H1 (cell line): ENCODE data around the gene HS2ST1. TPM values are rescaled to one million over a fixed set of nuclear protein-coding genes. Genes with fewer than 3 reads are reported as not detected.

ENCODE experiments used
- CTCF ChIA-PET: fragments of 300-600 bp; sonication (Branson Sonifier 250); formaldehyde crosslinking; loops from one replicate; lab custom pipeline; 2021; ENCODE audit not compliant: partially characterized antibody; lab: Charles Lee
- POLR2A ChIA-PET: fragments of 300-600 bp; sonication (Branson Sonifier 250); formaldehyde crosslinking; loops from one replicate; lab custom pipeline; 2021; ENCODE audit warnings: inconsistent platforms; ENCODE audit not compliant: partially characterized antibody; lab: Charles Lee
- DNase-seq, 2 experiments: peaks; one replicate each; pipeline versions ENCODE4 v3.0.0 to v3.0.0-alpha.2; 2010 to 2022; ENCODE audit warnings: low spot score in 2 of 2, low read depth in 1 of 2, mixed read lengths in 1 of 2
- FAIRE-seq: peaks from 2 replicates; lab custom pipeline; 2011; peaks lifted over from hg19 to GRCh38; lab: Jason Lieb, UNC
- H2AFZ ChIP-seq: 2 replicates; pipeline ENCODE4 v1.8.1; 2012; ENCODE audit warnings: low read length, inconsistent platforms
- H2AK5ac ChIP-seq: 2 replicates; pipeline ENCODE4 v1.6.1; 2013; ENCODE audit warnings: low read depth, low read length
- H2BK120ac ChIP-seq: replicated peaks from 2 replicates; pipeline ENCODE3; 2013; ENCODE audit warnings: low read depth, low read length, inconsistent platforms
- H2BK12ac ChIP-seq: 2 replicates; pipeline ENCODE4 v1.6.1; 2013; ENCODE audit warnings: low read depth, low read length
- H2BK15ac ChIP-seq: 2 replicates; pipeline ENCODE4 v1.6.1; 2013; ENCODE audit warnings: low read length
- H2BK20ac ChIP-seq: 2 replicates; pipeline ENCODE4 v1.6.1; 2013; ENCODE audit warnings: low read length
- H2BK5ac ChIP-seq: 2 replicates; pipeline ENCODE4 v1.6.1; 2013; ENCODE audit warnings: low read depth, low read length
- H3K14ac ChIP-seq: 2 replicates; pipeline ENCODE4 v1.6.1; 2013; ENCODE audit warnings: inconsistent platforms; ENCODE audit not compliant: insufficient read length
- H3K18ac ChIP-seq: 2 replicates; pipeline ENCODE4 v1.6.1; 2013; ENCODE audit warnings: low read length; ENCODE audit errors: extremely low read depth
- H3K23ac ChIP-seq: 2 replicates; pipeline ENCODE4 v1.6.1; 2013; ENCODE audit warnings: inconsistent platforms; ENCODE audit not compliant: insufficient read length
- H3K23me2 ChIP-seq: 2 replicates; pipeline ENCODE4 v1.6.1; 2013; ENCODE audit warnings: low read depth, low read length
- H3K27ac ChIP-seq: 2 replicates; pipeline ENCODE4 v1.6.1; 2011; ENCODE audit warnings: low read depth, low read length, inconsistent platforms
- H3K27me3 ChIP-seq, 4 experiments: replicated peaks in 1 of 4; 1 replicate in 1 of 4; 2 replicates in 3 of 4; pipeline versions ENCODE4 v1.6.1 to v1.8.1; 2011 to 2013; ENCODE audit warnings: low read length in 3 of 4, mild to moderate bottlenecking in 3 of 4, inconsistent platforms in 2 of 4, mixed read lengths in 2 of 4, moderate library complexity in 1 of 4; ENCODE audit not compliant: control insufficient read depth in 3 of 4, insufficient read depth in 3 of 4; ENCODE audit errors: extremely low read depth in 1 of 4
- H3K36me3 ChIP-seq, 4 experiments: 2 replicates each; pipeline versions ENCODE4 v1.6.1 to v1.8.1; 2011 to 2013; ENCODE audit warnings: mild to moderate bottlenecking in 4 of 4, low read length in 3 of 4, moderate library complexity in 2 of 4, control low read depth in 1 of 4, inconsistent platforms in 1 of 4; ENCODE audit not compliant: insufficient read depth in 4 of 4, control insufficient read depth in 2 of 4
- H3K4ac ChIP-seq: replicated peaks from 2 replicates; pipeline ENCODE3; 2013; ENCODE audit warnings: low read length, low read depth, mixed read lengths, inconsistent platforms; ENCODE audit not compliant: insufficient read length
- H3K4me1 ChIP-seq, 4 experiments: replicated peaks in 1 of 4; 1 replicate in 1 of 4; 2 replicates in 3 of 4; pipeline versions ENCODE4 v1.6.1 to v1.8.1; 2011 to 2013; ENCODE audit warnings: low read length in 3 of 4, inconsistent platforms in 2 of 4, mixed read lengths in 1 of 4; ENCODE audit not compliant: insufficient read depth in 4 of 4, control insufficient read depth in 3 of 4
- H3K4me2 ChIP-seq, 2 experiments: 2 replicates each; pipeline versions ENCODE4 v1.6.1 to v1.8.1; 2011 to 2013; ENCODE audit warnings: low read depth in 2 of 2, low read length in 2 of 2, control low read depth in 1 of 2, inconsistent platforms in 1 of 2, mild to moderate bottlenecking in 1 of 2; ENCODE audit not compliant: insufficient read depth in 1 of 2
- H3K4me3 ChIP-seq, 4 experiments: fragments of 200-600, 300-600 bp in 1 of 4; sonication (generic), shearing (Covaris generic), sonication (Bioruptor Twin) in 1 of 4; 2 replicates each; pipeline versions ENCODE4 v1.5.1 to v1.8.1; 2011 to 2016; ENCODE audit warnings: low read length in 4 of 4, low read depth in 3 of 4, control low read depth in 2 of 4, inconsistent platforms in 2 of 4, mild to moderate bottlenecking in 2 of 4, mixed read lengths in 1 of 4, moderate library complexity in 1 of 4; ENCODE audit not compliant: insufficient read depth in 2 of 4; ENCODE audit errors: extremely low read depth in 1 of 4
- H3K56ac ChIP-seq: replicated peaks from 2 replicates; pipeline ENCODE3; 2013; ENCODE audit warnings: low read depth, mild to moderate bottlenecking, mixed read lengths, low read length, inconsistent platforms; ENCODE audit not compliant: insufficient read length
- H3K79me1 ChIP-seq: 2 replicates; pipeline ENCODE4 v1.6.1; 2013; ENCODE audit warnings: low read depth, low read length, control low read depth
- H3K79me2 ChIP-seq, 2 experiments: 2 replicates each; pipeline versions ENCODE4 v1.6.1 to v1.8.1; 2012 to 2013; ENCODE audit warnings: low read length in 2 of 2, mild to moderate bottlenecking in 2 of 2, inconsistent platforms in 1 of 2; ENCODE audit not compliant: insufficient read depth in 2 of 2, control insufficient read depth in 1 of 2
- H3K9ac ChIP-seq, 4 experiments: replicated peaks in 1 of 4; 1 replicate in 1 of 4; 2 replicates in 3 of 4; pipeline versions ENCODE4 v1.6.1 to v1.8.1; 2011 to 2013; ENCODE audit warnings: low read depth in 3 of 4, low read length in 3 of 4, control low read depth in 2 of 4, mild to moderate bottlenecking in 2 of 4, moderate library complexity in 2 of 4, inconsistent platforms in 1 of 4; ENCODE audit errors: extremely low read depth in 1 of 4
- H3K9me3 ChIP-seq, 2 experiments: 2 replicates each; pipeline versions ENCODE4 v1.6.1 to v1.8.1; 2012 to 2013; ENCODE audit warnings: mild to moderate bottlenecking in 2 of 2, moderate library complexity in 2 of 2, control low read depth in 1 of 2, inconsistent platforms in 1 of 2, low read depth in 1 of 2, low read length in 1 of 2, mixed read lengths in 1 of 2; ENCODE audit not compliant: insufficient read depth in 2 of 2
- H4K20me1 ChIP-seq, 2 experiments: replicated peaks in 1 of 2; 2 replicates each; pipeline versions ENCODE3 to v1.8.1; 2011 to 2013; ENCODE audit warnings: inconsistent platforms in 2 of 2, low read length in 2 of 2, mild to moderate bottlenecking in 1 of 2; ENCODE audit not compliant: insufficient read depth in 2 of 2, control insufficient read depth in 1 of 2
- H4K5ac ChIP-seq: 2 replicates; pipeline ENCODE4 v1.6.1; 2013; ENCODE audit warnings: low read length, low read depth, mixed read lengths, inconsistent platforms; ENCODE audit not compliant: insufficient read length
- H4K8ac ChIP-seq: 2 replicates; pipeline ENCODE4 v1.8.0; 2013; ENCODE audit warnings: mild to moderate bottlenecking, moderate library complexity, low read length, inconsistent platforms; ENCODE audit not compliant: insufficient read depth; ENCODE audit errors: extremely low read depth
- H4K91ac ChIP-seq: replicated peaks from 2 replicates; pipeline ENCODE3; 2013; ENCODE audit warnings: low read length, mixed read lengths, inconsistent platforms; ENCODE audit not compliant: insufficient read length
- ATF2 ChIP-seq: IDR thresholded peaks from 2 replicates; pipeline ENCODE4 v1.6.1; 2012; ENCODE audit warnings: low read length, inconsistent platforms
- CBX5 ChIP-seq: fragments of 300-800, 300-1000 bp; sonication (generic); IDR thresholded peaks from 2 replicates; pipeline ENCODE4 v1.7.1; 2016; ENCODE audit warnings: antibody characterized with exemption, low read length, low read depth
- CHD1 ChIP-seq: IDR thresholded peaks from 2 replicates; pipeline ENCODE4 v1.6.1; 2012; ENCODE audit warnings: low read depth, low read length, improper control_type of control experiment
- E2F6 ChIP-seq: IDR thresholded peaks from 2 replicates; pipeline ENCODE4 v1.6.1; 2012; ENCODE audit warnings: inconsistent platforms
- JUND ChIP-seq: IDR thresholded peaks from 2 replicates; pipeline ENCODE4 v1.6.1; 2011; ENCODE audit warnings: mild to moderate bottlenecking, improper control_type of control experiment, low read length
- RAD21 ChIP-seq, 2 experiments: IDR thresholded peaks in 1 of 2; conservative IDR thresholded peaks in 1 of 2; 2 replicates each; pipeline ENCODE4 v1.6.1; 2011; ENCODE audit warnings: low read depth in 2 of 2, low read length in 2 of 2, improper control_type of control experiment in 1 of 2, inconsistent platforms in 1 of 2, mild to moderate bottlenecking in 1 of 2, moderate library complexity in 1 of 2
- SIN3A ChIP-seq, 2 experiments: IDR thresholded peaks in 1 of 2; conservative IDR thresholded peaks in 1 of 2; 2 replicates each; pipeline ENCODE4 v1.6.1; 2011 to 2012; ENCODE audit warnings: low read length in 2 of 2, improper control_type of control experiment in 1 of 2, low read depth in 1 of 2, mild to moderate bottlenecking in 1 of 2
- USF2 ChIP-seq: IDR thresholded peaks from 2 replicates; pipeline ENCODE4 v1.6.1; 2011; ENCODE audit warnings: low read length, improper control_type of control experiment
- WGBS, 2 experiments: shearing (Covaris generic) in 1 of 2; methylation state at CpG; one replicate each; pipeline versions ENCODE4 v1.1.6 to v1.1.7; 2013 to 2015; ENCODE audit warnings: low lambda C conversion rate in 2 of 2, mixed read lengths in 2 of 2, inconsistent platforms in 1 of 2, low coverage in 1 of 2, missing lambda C conversion rate in 1 of 2; ENCODE audit not compliant: insufficient replicate concordance in 2 of 2, insufficient coverage in 1 of 2, insufficient read length in 1 of 2; ENCODE audit errors: extremely low coverage in 1 of 2, missing lambda C conversion rate in 1 of 2; 5-methylcytosine and 5-hydroxymethylcytosine counted together
- polyA plus RNA-seq, 7 experiments: library from polyadenylated mRNA; depleted of rRNA in 3 of 7; stranded (reverse) in 5 of 7; unstranded in 2 of 7; fragments of >200 nt in 5 of 7; fragments of 200-250 nt in 2 of 7; gene quantifications; 1 replicate in 5 of 7; 2 replicates in 1 of 7; 4 replicates in 1 of 7; pipeline versions ENCODE4 v1.2.1 to v1.2.3, GENCODE V29; 2011 to 2013; ENCODE audit warnings: missing spikeins in 2 of 7, mixed read lengths in 2 of 7
- total RNA-seq: library from RNA; stranded (reverse); fragmentation: NEBNext Ultra II Directional; extraction: Animal tissue kit (Norgen Biotek cat#: 25700); gene quantifications from 2 replicates; pipeline ENCODE4 v1.2.1, GENCODE V29; 2021

Gene HS2ST1
- total and polyA plus RNA-seq, 2 of the 8 experiments (the other 6 are each of a cell fraction or from before 2014, with no cell fraction given) = 5.2 to 28.3 TPM

- H3K4me3 ChIP-seq = no peak overlapping the region
- H3K18ac ChIP-seq = no peak overlapping the region
- CTCF ChIA-PET = interaction anchor here (1.0 to 1.5 kb wide), 7 partner anchors 9 to 158 kb away, joined by 3 to 10 read pairs (median 3); no protein-coding TSS in a partner anchor
- H2BK120ac ChIP-seq = no peak overlapping the region
- H2BK5ac ChIP-seq = no peak overlapping the region
- WGBS, 2 experiments = 77% methylated on average over 9 of the region's 9 CpGs; no CpG with 5 or more reads in 1 of the 2 experiments
- DNase-seq (no peak), FAIRE-seq (no peak)
- H3K4me2 ChIP-seq = no peak overlapping the region
- no peaks in the 10 kb centered on the region for H3K9me3 ChIP-seq
- H3K4me1 ChIP-seq = peaks cover 0 to 6% (median under 1%) of the 10 kb centered on the region in 4 experiments; a peak in 4 of 7 replicates
- H4K20me1 ChIP-seq = no peaks in the 10 kb centered on the region
- no peak overlapping the region for H2BK15ac ChIP-seq
- no peak overlapping the region for H3K27ac ChIP-seq
- H3K14ac ChIP-seq = no peak overlapping the region
- H4K91ac ChIP-seq = no peak overlapping the region
- H3K23me2 ChIP-seq = peaks cover 3% of the 10 kb centered on the region; the same call in 1 of the 2 replicates
- H3K79me2 ChIP-seq = no peaks in the 10 kb centered on the region
- H2AFZ ChIP-seq = no peak overlapping the region
- H2BK20ac ChIP-seq = no peak overlapping the region
- no peak overlapping the region for H3K9ac ChIP-seq
- no peaks in the 10 kb centered on the region for H3K36me3 ChIP-seq
- no peak overlapping the region for H4K8ac ChIP-seq
- H3K79me1 ChIP-seq = no peaks in the 10 kb centered on the region; the same call in 1 of the 2 replicates
- peaks cover 0 to 14% (median 11%) of the 10 kb centered on the region in 4 experiments; a peak in 5 of 7 replicates for H3K27me3 ChIP-seq
- H3K23ac ChIP-seq = no peak overlapping the region
- H2AK5ac ChIP-seq = no peak overlapping the region
- H2BK12ac ChIP-seq = no peak overlapping the region
- POLR2A ChIA-PET = interaction anchor here (1.1 kb wide), 1 partner anchor 15 kb away, joined by 3 read pairs; no protein-coding TSS in a partner anchor
- H4K5ac ChIP-seq = no peak overlapping the region
- H3K4ac ChIP-seq = no peak overlapping the region
- H3K56ac ChIP-seq = no peak overlapping the region
- TF ChIP-seq ATF2 = no peak
- no peak for TF ChIP-seq SIN3A (conservative IDR thresholded peaks at IDR 0.05 in 1 of 2, IDR thresholded peaks at IDR 0.05 in 1 of 2; ENCODE audit: low read depth in 1 of 2, low read length in 2 of 2)
- TF ChIP-seq CHD1 = no peak
- TF ChIP-seq USF2 = no peak
- TF ChIP-seq RAD21 (IDR thresholded peaks at IDR 0.05 in 1 of 2, conservative IDR thresholded peaks at IDR 0.05 in 1 of 2; ENCODE audit: low read depth in 2 of 2, low read length in 2 of 2) = no peak
- no peak for TF ChIP-seq E2F6
- TF ChIP-seq CBX5 = no peak
- no peak for TF ChIP-seq JUND
Observed at GRCh38 chr1:87134625-87135328, 220.3 kb downstream of the HS2ST1 start.
